Activated naive CD8-positive, alpha-beta T cell (primary cell): ENCODE data around the gene NELFB.

Experiments
- H3K27ac Mint-ChIP-seq: one replicate; pipeline ENCODE4 v1.8.0; 2021; ENCODE audit warnings: mixed read lengths
- H3K27me3 Mint-ChIP-seq: one replicate; pipeline ENCODE4 v1.8.0; 2021; ENCODE audit warnings: mixed read lengths
- H3K36me3 Mint-ChIP-seq: one replicate; pipeline ENCODE4 v1.8.0; 2021; ENCODE audit warnings: mixed read lengths
- H3K4me1 Mint-ChIP-seq: one replicate; pipeline ENCODE4 v1.8.0; 2021; ENCODE audit warnings: low read depth, mixed read lengths
- H3K4me3 Mint-ChIP-seq: one replicate; pipeline ENCODE4 v1.8.0; 2021; ENCODE audit warnings: mild to moderate bottlenecking, mixed read lengths
- H3K9me3 Mint-ChIP-seq: one replicate; pipeline ENCODE4 v1.8.0; 2021; ENCODE audit warnings: low read depth, mixed read lengths

The NELFB gene

GRCh38 chr9:137264067-137264466 lies 8.9 kb downstream of the NELFB start:
- Mint-ChIP-seq H3K4me1 (peaks cover 2% of the 10 kb centered on the region), H3K9me3 (no peaks in the 10 kb centered on the region), H3K4me3 (no peak overlapping the region), H3K27ac (no peak overlapping the region), H3K27me3 (no peaks in the 10 kb centered on the region), H3K36me3 (peaks cover 10% of the 10 kb centered on the region)

- Mint-ChIP-seq H3K4me1 (peaks cover 2% of the 10 kb centered on the region), H3K27ac (no peak overlapping the region), H3K4me3 (no peak overlapping the region), H3K36me3 (peaks cover 17% of the 10 kb centered on the region), H3K27me3 (no peaks in the 10 kb centered on the region), H3K9me3 (no peaks in the 10 kb centered on the region)
Observed at GRCh38 chr9:137265496-137266161, 10.5 kb downstream of the NELFB start.

GRCh38 chr9:137266162-137266527 lies 11.0 kb downstream of the NELFB start:
- Mint-ChIP-seq H3K27me3 (no peaks in the 10 kb centered on the region), H3K9me3 (no peaks in the 10 kb centered on the region), H3K36me3 (peaks cover 17% of the 10 kb centered on the region), H3K4me3 (no peak overlapping the region), H3K27ac (no peak overlapping the region), H3K4me1 (peaks cover 3% of the 10 kb centered on the region)

- no peak overlapping the region for H3K4me3 Mint-ChIP-seq
- H3K9me3 Mint-ChIP-seq: no peaks in the 10 kb centered on the region
- no peak overlapping the region for H3K27ac Mint-ChIP-seq
- H3K4me1 Mint-ChIP-seq: peaks cover 6% of the 10 kb centered on the region
- H3K27me3 Mint-ChIP-seq: no peaks in the 10 kb centered on the region
- H3K36me3 Mint-ChIP-seq: peaks cover 13% of the 10 kb centered on the region
Observed at GRCh38 chr9:137266585-137267453, 11.7 kb downstream of the NELFB start.

GRCh38 chr9:137267933-137268355 lies 12.8 kb downstream of the NELFB start:
- peaks cover 12% of the 10 kb centered on the region for H3K36me3 Mint-ChIP-seq
- H3K4me3 Mint-ChIP-seq: no peak overlapping the region
- no peaks in the 10 kb centered on the region for H3K9me3 Mint-ChIP-seq
- peaks cover 6% of the 10 kb centered on the region for H3K4me1 Mint-ChIP-seq
- no peak overlapping the region for H3K27ac Mint-ChIP-seq
- no peaks in the 10 kb centered on the region for H3K27me3 Mint-ChIP-seq

GRCh38 chr9:137268538-137269201 lies 13.5 kb downstream of the NELFB start:
- no peak overlapping the region for H3K4me3 Mint-ChIP-seq
- peaks cover 6% of the 10 kb centered on the region for H3K4me1 Mint-ChIP-seq
- H3K27ac Mint-ChIP-seq: no peak overlapping the region

GRCh38 chr9:137269231-137269772 lies 14.2 kb downstream of the NELFB start:
- Mint-ChIP-seq H3K27ac (no peak overlapping the region), H3K4me3 (no peak overlapping the region), H3K27me3 (no peaks in the 10 kb centered on the region), H3K36me3 (peaks cover 12% of the 10 kb centered on the region), H3K4me1 (peaks cover 6% of the 10 kb centered on the region), H3K9me3 (no peaks in the 10 kb centered on the region)

More at GRCh38 chr9:137268538-137269201, 13.5 kb downstream of the NELFB start:
- no peaks in the 10 kb centered on the region for H3K9me3 Mint-ChIP-seq
- no peaks in the 10 kb centered on the region for H3K27me3 Mint-ChIP-seq
- H3K36me3 Mint-ChIP-seq: peaks cover 12% of the 10 kb centered on the region

GRCh38 chr9:137270929-137271695 lies 16.0 kb downstream of the NELFB start:
- Mint-ChIP-seq H3K4me3 (peak overlapping the region; percentile 4), H3K9me3 (no peaks in the 10 kb centered on the region), H3K36me3 (peaks cover 12% of the 10 kb centered on the region), H3K27ac (peak overlapping the region; percentile 2), H3K27me3 (no peaks in the 10 kb centered on the region), H3K4me1 (peaks cover 14% of the 10 kb centered on the region)

GRCh38 chr9:137271696-137272076 lies 16.6 kb downstream of the NELFB start:
- H3K27ac Mint-ChIP-seq: no peak overlapping the region
- H3K4me1 Mint-ChIP-seq: peaks cover 14% of the 10 kb centered on the region

GRCh38 chr9:137272241-137273094 lies 17.3 kb downstream of the NELFB start:
- Mint-ChIP-seq H3K4me1 (peaks cover 14% of the 10 kb centered on the region), H3K27ac (no peak overlapping the region), H3K27me3 (no peaks in the 10 kb centered on the region)

More at GRCh38 chr9:137271696-137272076, 16.6 kb downstream of the NELFB start:
- H3K4me3 Mint-ChIP-seq: peak overlapping the region; percentile 4
- no peaks in the 10 kb centered on the region for H3K27me3 Mint-ChIP-seq
- peaks cover 12% of the 10 kb centered on the region for H3K36me3 Mint-ChIP-seq
- no peaks in the 10 kb centered on the region for H3K9me3 Mint-ChIP-seq

GRCh38 chr9:137273095-137273490 lies 18.0 kb downstream of the NELFB start:
- no peak overlapping the region for H3K27ac Mint-ChIP-seq
- no peaks in the 10 kb centered on the region for H3K9me3 Mint-ChIP-seq
- peaks cover 12% of the 10 kb centered on the region for H3K36me3 Mint-ChIP-seq
- no peak overlapping the region for H3K4me3 Mint-ChIP-seq
- H3K4me1 Mint-ChIP-seq: peaks cover 14% of the 10 kb centered on the region
- H3K27me3 Mint-ChIP-seq: no peaks in the 10 kb centered on the region

More at GRCh38 chr9:137272241-137273094, 17.3 kb downstream of the NELFB start:
- Mint-ChIP-seq H3K4me3 (no peak overlapping the region), H3K9me3 (no peaks in the 10 kb centered on the region), H3K36me3 (peaks cover 12% of the 10 kb centered on the region)

- no peak overlapping the region for H3K4me3 Mint-ChIP-seq
- peaks cover 14% of the 10 kb centered on the region for H3K4me1 Mint-ChIP-seq
- no peak overlapping the region for H3K27ac Mint-ChIP-seq
- H3K36me3 Mint-ChIP-seq: peaks cover 9% of the 10 kb centered on the region
- no peaks in the 10 kb centered on the region for H3K9me3 Mint-ChIP-seq
- no peaks in the 10 kb centered on the region for H3K27me3 Mint-ChIP-seq
Observed at GRCh38 chr9:137273611-137274320, 18.6 kb downstream of the NELFB start.

GRCh38 chr9:137275203-137275587 lies 20.1 kb downstream of the NELFB start:
- H3K4me1 Mint-ChIP-seq: peaks cover 14% of the 10 kb centered on the region
- H3K4me3 Mint-ChIP-seq: no peak overlapping the region
- H3K27ac Mint-ChIP-seq: no peak overlapping the region

More at GRCh38 chr9:137275203-137275587, 20.1 kb downstream of the NELFB start:
- no peaks in the 10 kb centered on the region for H3K9me3 Mint-ChIP-seq
- H3K27me3 Mint-ChIP-seq: no peaks in the 10 kb centered on the region
- no peaks in the 10 kb centered on the region for H3K36me3 Mint-ChIP-seq
